H1 (cell line): ENCODE results near the gene TEKTIP1. TPM values are rescaled to one million over a fixed set of nuclear protein-coding genes. Genes with fewer than 3 reads are reported as not detected.

ENCODE experiments used
- CTCF ChIA-PET: fragments of 300-600 bp; sonication (Branson Sonifier 250); formaldehyde crosslinking; loops from one replicate; lab custom pipeline; 2021; ENCODE audit not compliant: partially characterized antibody; lab: Charles Lee
- POLR2A ChIA-PET: fragments of 300-600 bp; sonication (Branson Sonifier 250); formaldehyde crosslinking; loops from one replicate; lab custom pipeline; 2021; ENCODE audit warnings: inconsistent platforms; ENCODE audit not compliant: partially characterized antibody; lab: Charles Lee
- DNase-seq, 2 experiments: peaks; one replicate each; pipeline versions ENCODE4 v3.0.0 to v3.0.0-alpha.2; 2010 to 2022; ENCODE audit warnings: low spot score in 2 of 2, low read depth in 1 of 2, mixed read lengths in 1 of 2
- FAIRE-seq: peaks from 2 replicates; lab custom pipeline; 2011; peaks lifted over from hg19 to GRCh38; lab: Jason Lieb, UNC
- H2AFZ ChIP-seq: 2 replicates; pipeline ENCODE4 v1.8.1; 2012; ENCODE audit warnings: low read length, inconsistent platforms
- H2AK5ac ChIP-seq: 2 replicates; pipeline ENCODE4 v1.6.1; 2013; ENCODE audit warnings: low read depth, low read length
- H2BK120ac ChIP-seq: replicated peaks from 2 replicates; pipeline ENCODE3; 2013; ENCODE audit warnings: low read depth, low read length, inconsistent platforms
- H2BK12ac ChIP-seq: 2 replicates; pipeline ENCODE4 v1.6.1; 2013; ENCODE audit warnings: low read depth, low read length
- H2BK15ac ChIP-seq: 2 replicates; pipeline ENCODE4 v1.6.1; 2013; ENCODE audit warnings: low read length
- H2BK20ac ChIP-seq: 2 replicates; pipeline ENCODE4 v1.6.1; 2013; ENCODE audit warnings: low read length
- H2BK5ac ChIP-seq: 2 replicates; pipeline ENCODE4 v1.6.1; 2013; ENCODE audit warnings: low read depth, low read length
- H3K14ac ChIP-seq: 2 replicates; pipeline ENCODE4 v1.6.1; 2013; ENCODE audit warnings: inconsistent platforms; ENCODE audit not compliant: insufficient read length
- H3K18ac ChIP-seq: 2 replicates; pipeline ENCODE4 v1.6.1; 2013; ENCODE audit warnings: low read length; ENCODE audit errors: extremely low read depth
- H3K23ac ChIP-seq: 2 replicates; pipeline ENCODE4 v1.6.1; 2013; ENCODE audit warnings: inconsistent platforms; ENCODE audit not compliant: insufficient read length
- H3K23me2 ChIP-seq: 2 replicates; pipeline ENCODE4 v1.6.1; 2013; ENCODE audit warnings: low read depth, low read length
- H3K27ac ChIP-seq: 2 replicates; pipeline ENCODE4 v1.6.1; 2011; ENCODE audit warnings: low read depth, low read length, inconsistent platforms
- H3K27me3 ChIP-seq, 4 experiments: replicated peaks in 1 of 4; 1 replicate in 1 of 4; 2 replicates in 3 of 4; pipeline versions ENCODE4 v1.6.1 to v1.8.1; 2011 to 2013; ENCODE audit warnings: low read length in 3 of 4, mild to moderate bottlenecking in 3 of 4, inconsistent platforms in 2 of 4, mixed read lengths in 2 of 4, moderate library complexity in 1 of 4; ENCODE audit not compliant: control insufficient read depth in 3 of 4, insufficient read depth in 3 of 4; ENCODE audit errors: extremely low read depth in 1 of 4
- H3K36me3 ChIP-seq, 4 experiments: 2 replicates each; pipeline versions ENCODE4 v1.6.1 to v1.8.1; 2011 to 2013; ENCODE audit warnings: mild to moderate bottlenecking in 4 of 4, low read length in 3 of 4, moderate library complexity in 2 of 4, control low read depth in 1 of 4, inconsistent platforms in 1 of 4; ENCODE audit not compliant: insufficient read depth in 4 of 4, control insufficient read depth in 2 of 4
- H3K4ac ChIP-seq: replicated peaks from 2 replicates; pipeline ENCODE3; 2013; ENCODE audit warnings: low read length, low read depth, mixed read lengths, inconsistent platforms; ENCODE audit not compliant: insufficient read length
- H3K4me1 ChIP-seq, 4 experiments: replicated peaks in 1 of 4; 1 replicate in 1 of 4; 2 replicates in 3 of 4; pipeline versions ENCODE4 v1.6.1 to v1.8.1; 2011 to 2013; ENCODE audit warnings: low read length in 3 of 4, inconsistent platforms in 2 of 4, mixed read lengths in 1 of 4; ENCODE audit not compliant: insufficient read depth in 4 of 4, control insufficient read depth in 3 of 4
- H3K4me2 ChIP-seq, 2 experiments: 2 replicates each; pipeline versions ENCODE4 v1.6.1 to v1.8.1; 2011 to 2013; ENCODE audit warnings: low read depth in 2 of 2, low read length in 2 of 2, control low read depth in 1 of 2, inconsistent platforms in 1 of 2, mild to moderate bottlenecking in 1 of 2; ENCODE audit not compliant: insufficient read depth in 1 of 2
- H3K4me3 ChIP-seq, 4 experiments: fragments of 200-600, 300-600 bp in 1 of 4; sonication (generic), shearing (Covaris generic), sonication (Bioruptor Twin) in 1 of 4; 2 replicates each; pipeline versions ENCODE4 v1.5.1 to v1.8.1; 2011 to 2016; ENCODE audit warnings: low read length in 4 of 4, low read depth in 3 of 4, control low read depth in 2 of 4, inconsistent platforms in 2 of 4, mild to moderate bottlenecking in 2 of 4, mixed read lengths in 1 of 4, moderate library complexity in 1 of 4; ENCODE audit not compliant: insufficient read depth in 2 of 4; ENCODE audit errors: extremely low read depth in 1 of 4
- H3K56ac ChIP-seq: replicated peaks from 2 replicates; pipeline ENCODE3; 2013; ENCODE audit warnings: low read depth, mild to moderate bottlenecking, mixed read lengths, low read length, inconsistent platforms; ENCODE audit not compliant: insufficient read length
- H3K79me1 ChIP-seq: 2 replicates; pipeline ENCODE4 v1.6.1; 2013; ENCODE audit warnings: low read depth, low read length, control low read depth
- H3K79me2 ChIP-seq, 2 experiments: 2 replicates each; pipeline versions ENCODE4 v1.6.1 to v1.8.1; 2012 to 2013; ENCODE audit warnings: low read length in 2 of 2, mild to moderate bottlenecking in 2 of 2, inconsistent platforms in 1 of 2; ENCODE audit not compliant: insufficient read depth in 2 of 2, control insufficient read depth in 1 of 2
- H3K9ac ChIP-seq, 4 experiments: replicated peaks in 1 of 4; 1 replicate in 1 of 4; 2 replicates in 3 of 4; pipeline versions ENCODE4 v1.6.1 to v1.8.1; 2011 to 2013; ENCODE audit warnings: low read depth in 3 of 4, low read length in 3 of 4, control low read depth in 2 of 4, mild to moderate bottlenecking in 2 of 4, moderate library complexity in 2 of 4, inconsistent platforms in 1 of 4; ENCODE audit errors: extremely low read depth in 1 of 4
- H3K9me3 ChIP-seq, 2 experiments: 2 replicates each; pipeline versions ENCODE4 v1.6.1 to v1.8.1; 2012 to 2013; ENCODE audit warnings: mild to moderate bottlenecking in 2 of 2, moderate library complexity in 2 of 2, control low read depth in 1 of 2, inconsistent platforms in 1 of 2, low read depth in 1 of 2, low read length in 1 of 2, mixed read lengths in 1 of 2; ENCODE audit not compliant: insufficient read depth in 2 of 2
- H4K20me1 ChIP-seq, 2 experiments: replicated peaks in 1 of 2; 2 replicates each; pipeline versions ENCODE3 to v1.8.1; 2011 to 2013; ENCODE audit warnings: inconsistent platforms in 2 of 2, low read length in 2 of 2, mild to moderate bottlenecking in 1 of 2; ENCODE audit not compliant: insufficient read depth in 2 of 2, control insufficient read depth in 1 of 2
- H4K5ac ChIP-seq: 2 replicates; pipeline ENCODE4 v1.6.1; 2013; ENCODE audit warnings: low read length, low read depth, mixed read lengths, inconsistent platforms; ENCODE audit not compliant: insufficient read length
- H4K8ac ChIP-seq: 2 replicates; pipeline ENCODE4 v1.8.0; 2013; ENCODE audit warnings: mild to moderate bottlenecking, moderate library complexity, low read length, inconsistent platforms; ENCODE audit not compliant: insufficient read depth; ENCODE audit errors: extremely low read depth
- H4K91ac ChIP-seq: replicated peaks from 2 replicates; pipeline ENCODE3; 2013; ENCODE audit warnings: low read length, mixed read lengths, inconsistent platforms; ENCODE audit not compliant: insufficient read length
- BCL11A ChIP-seq, 2 experiments: IDR thresholded peaks; one replicate each; pipeline ENCODE4 v1.6.1; 2011; ENCODE audit warnings: low read depth in 2 of 2, low read length in 2 of 2, mild to moderate bottlenecking in 2 of 2
- CBX5 ChIP-seq: fragments of 300-800, 300-1000 bp; sonication (generic); IDR thresholded peaks from 2 replicates; pipeline ENCODE4 v1.7.1; 2016; ENCODE audit warnings: antibody characterized with exemption, low read length, low read depth
- CHD1 ChIP-seq: IDR thresholded peaks from 2 replicates; pipeline ENCODE4 v1.6.1; 2012; ENCODE audit warnings: low read depth, low read length, improper control_type of control experiment
- EGR1 ChIP-seq: IDR thresholded peaks from 2 replicates; pipeline ENCODE4 v1.6.1; 2011; ENCODE audit warnings: low read depth, low read length, borderline replicate concordance
- HDAC2 ChIP-seq, 2 experiments: fragments of 300-600 bp in 1 of 2; sonication (generic) in 1 of 2; IDR thresholded peaks; 2 replicates each; pipeline ENCODE4 v1.6.1; 2011 to 2012; ENCODE audit warnings: low read depth in 2 of 2, low read length in 2 of 2, mild to moderate bottlenecking in 2 of 2, moderate library complexity in 2 of 2, borderline replicate concordance in 1 of 2, inconsistent platforms in 1 of 2
- MAX ChIP-seq: IDR thresholded peaks from 2 replicates; pipeline ENCODE4 v1.6.1; 2012; ENCODE audit warnings: inconsistent platforms
- NANOG ChIP-seq: IDR thresholded peaks from 2 replicates; pipeline ENCODE4 v1.6.1; 2011; ENCODE audit warnings: low read length, low read depth, mild to moderate bottlenecking, inconsistent platforms; ENCODE audit not compliant: insufficient read depth, poor library complexity, severe bottlenecking
- RNF2 ChIP-seq: fragments of 200-900, 300-1000 bp; sonication (generic); IDR thresholded peaks from 2 replicates; pipeline ENCODE4 v1.7.1; 2016; ENCODE audit warnings: borderline replicate concordance, low read depth, mild to moderate bottlenecking, antibody characterized with exemption, low read length; ENCODE audit not compliant: poor library complexity, severe bottlenecking; ENCODE audit errors: missing control alignments
- SUZ12 ChIP-seq: fragments of 200-600 bp; sonication (generic); IDR thresholded peaks from 2 replicates; pipeline ENCODE4 v1.6.1; 2012; ENCODE audit warnings: mild to moderate bottlenecking, inconsistent platforms, low read length, moderate library complexity, mixed read lengths
- USF2 ChIP-seq: IDR thresholded peaks from 2 replicates; pipeline ENCODE4 v1.6.1; 2011; ENCODE audit warnings: low read length, improper control_type of control experiment
- YY1 ChIP-seq: IDR thresholded peaks from 2 replicates; pipeline ENCODE4 v1.6.1; 2011; ENCODE audit warnings: low read depth, mild to moderate bottlenecking, low read length
- WGBS, 2 experiments: shearing (Covaris generic) in 1 of 2; methylation state at CpG; one replicate each; pipeline versions ENCODE4 v1.1.6 to v1.1.7; 2013 to 2015; ENCODE audit warnings: low lambda C conversion rate in 2 of 2, mixed read lengths in 2 of 2, inconsistent platforms in 1 of 2, low coverage in 1 of 2, missing lambda C conversion rate in 1 of 2; ENCODE audit not compliant: insufficient replicate concordance in 2 of 2, insufficient coverage in 1 of 2, insufficient read length in 1 of 2; ENCODE audit errors: extremely low coverage in 1 of 2, missing lambda C conversion rate in 1 of 2; 5-methylcytosine and 5-hydroxymethylcytosine counted together
- polyA plus RNA-seq, 7 experiments: library from polyadenylated mRNA; depleted of rRNA in 3 of 7; stranded (reverse) in 5 of 7; unstranded in 2 of 7; fragments of >200 nt in 5 of 7; fragments of 200-250 nt in 2 of 7; gene quantifications; 1 replicate in 5 of 7; 2 replicates in 1 of 7; 4 replicates in 1 of 7; pipeline versions ENCODE4 v1.2.1 to v1.2.3, GENCODE V29; 2011 to 2013; ENCODE audit warnings: missing spikeins in 2 of 7, mixed read lengths in 2 of 7
- total RNA-seq: library from RNA; stranded (reverse); fragmentation: NEBNext Ultra II Directional; extraction: Animal tissue kit (Norgen Biotek cat#: 25700); gene quantifications from 2 replicates; pipeline ENCODE4 v1.2.1, GENCODE V29; 2021

Gene TEKTIP1
- total and polyA plus RNA-seq, 2 of the 8 experiments (the other 6 are each of a cell fraction or from before 2014, with no cell fraction given): 1.1 TPM; not detected in 1

GRCh38 chr19:3519126-3519525 is 19.8 kb upstream of the TEKTIP1 start:
- Histone ChIP-seq H4K91ac (peak overlapping the region; percentile 78), H3K4ac (no peak overlapping the region), H3K36me3 (no peaks in the 10 kb centered on the region), H3K18ac (peak overlapping the region; percentile 64), H2BK12ac (peak overlapping the region; percentile 97), H2BK20ac (peak overlapping the region; percentile 17), H2BK120ac (peak overlapping the region; percentile 11), H3K27me3 (no peaks in the 10 kb centered on the region), H3K27ac (peak overlapping the region; percentile 13; the same call in 1 of the 2 replicates), H4K8ac (no peak overlapping the region), H3K9me3 (no peaks in the 10 kb centered on the region), H4K20me1 (peaks cover 0 to 14% of the 10 kb centered on the region in 2 experiments), H2BK15ac (peak overlapping the region; percentile 61; the same call in 1 of the 2 replicates), H2AFZ (no peak overlapping the region), H4K5ac (no peak overlapping the region), H3K56ac (no peak overlapping the region), H3K4me3 (no peak overlapping the region), H3K4me2 (peak overlapping the region; percentile 5 to 60; a peak in 1 of 4 replicates), H2BK5ac (peak overlapping the region; percentile 86; the same call in 1 of the 2 replicates), H3K23ac (no peak overlapping the region), H2AK5ac (peak overlapping the region; percentile 87; the same call in 1 of the 2 replicates), H3K4me1 (peaks cover 0 to 29% (median 20%) of the 10 kb centered on the region in 4 experiments; a peak in 6 of 7 replicates), H3K14ac (no peak overlapping the region), H3K79me2 (peaks cover 0 to 57% of the 10 kb centered on the region in 2 experiments; a peak in 3 of 4 replicates), H3K23me2 (no peaks in the 10 kb centered on the region), H3K9ac (no peak overlapping the region), H3K79me1 (peaks cover 6% of the 10 kb centered on the region; the same call in 1 of the 2 replicates)
- ChIA-PET POLR2A (interaction anchor here (0.8 to 1.1 kb wide), 2 partner anchors 17 to 20 kb away, joined by 3 read pairs; partner anchors contain the start of gene TEKTIP1), CTCF (interaction anchor here (0.6 to 4.7 kb wide), 10 partner anchors 8 to 138 kb away, joined by 3 to 15 read pairs (median 4); partner anchors contain the start of gene GIPC3)
- FAIRE-seq (no peak), DNase-seq (no peak)
- WGBS, 2 experiments: 88% methylated on average over 17 of the region's 18 CpGs; no CpG with 5 or more reads in 1 of the 2 experiments
- TF ChIP-seq SUZ12: no peak
- TF ChIP-seq RNF2: no peak
- TF ChIP-seq USF2: no peak
- no peak for TF ChIP-seq BCL11A (IDR thresholded peaks at IDR 0.05; ENCODE audit: low read depth in 2 of 2, low read length in 2 of 2)
- TF ChIP-seq EGR1: no peak
- no peak for TF ChIP-seq CHD1
- no peak for TF ChIP-seq MAX
- TF ChIP-seq NANOG: no peak
- no peak for TF ChIP-seq YY1
- no peak for TF ChIP-seq CBX5
- TF ChIP-seq HDAC2 (IDR thresholded peaks at IDR 0.05; ENCODE audit: borderline replicate concordance in 1 of 2, low read depth in 2 of 2, low read length in 2 of 2): no peak
